ENCODE data around the gene SWT1. TPM values are rescaled to one million over a fixed set of nuclear protein-coding genes. Genes with fewer than 3 reads are reported as not detected.
A peak's percentile ranks its signal among the peaks of the same experiment; 100 is the strongest.

SWT1 gene
- total and polyA plus RNA-seq, 9 of the 15 experiments (the other 6 are each of a cell fraction or from before 2014, with no cell fraction given) = 1.5 to 3.4 (median 2.3) TPM

DNA sequence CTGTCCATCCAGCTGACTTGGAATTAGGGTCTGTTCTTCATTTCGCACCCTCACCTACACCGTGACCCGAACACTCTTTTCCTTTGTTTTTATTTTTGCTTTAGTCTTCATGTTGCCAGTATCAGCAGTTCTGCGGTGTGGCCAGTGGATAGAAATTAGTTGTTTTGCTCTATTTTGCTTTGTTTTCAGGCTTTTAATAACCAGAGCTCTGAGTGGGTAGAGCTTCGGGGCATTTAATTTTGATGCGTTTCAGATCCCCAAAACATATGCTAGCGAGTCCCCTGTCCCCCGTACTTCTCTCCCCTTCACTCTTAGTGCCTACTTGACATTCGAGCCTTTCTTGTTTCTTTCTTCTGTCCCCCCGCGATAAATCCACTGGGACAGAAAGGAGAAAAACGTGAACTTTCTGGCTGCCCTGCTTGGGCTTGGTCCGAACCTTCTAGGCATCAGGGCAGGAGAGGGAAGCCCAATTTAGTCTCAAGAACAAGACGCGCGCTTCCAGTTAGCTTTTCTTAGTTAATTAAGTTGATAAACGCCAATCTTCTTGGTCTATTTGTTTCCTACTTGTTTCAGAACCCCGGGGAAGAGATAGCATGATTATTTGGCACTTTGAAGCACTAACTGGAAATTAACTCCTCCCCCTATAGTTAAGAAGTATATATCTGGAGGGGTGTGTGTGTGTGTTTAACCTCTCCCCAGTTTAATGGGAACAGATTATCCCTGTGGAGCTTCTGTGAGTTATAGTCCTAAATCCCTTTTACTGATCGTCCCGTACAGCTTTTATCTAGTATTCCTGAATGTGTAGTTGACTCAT, 839 bp downstream of the SWT1 start (continued):
- TF ChIP-seq SMAD4 (CRISPR knock-in tag; conservative IDR thresholded peaks at IDR 0.05) (no peak), ZSCAN29 (IDR thresholded peaks at IDR 0.05) (no peak), NR2C2 (CRISPR knock-in tag; IDR thresholded peaks at IDR 0.05) (no peak), NR2C2 (tag; IDR thresholded peaks at IDR 0.05) (no peak), ZFP1 (CRISPR knock-in tag; IDR thresholded peaks at IDR 0.05) (no peak), PML (IDR thresholded peaks at IDR 0.05; ENCODE audit: low read length) (no peak), MLLT1 (IDR thresholded peaks at IDR 0.05) (peak in 1 of 2 experiments; percentile 66; a peak in 1 of 4 replicates), ASH1L (IDR thresholded peaks at IDR 0.05; ENCODE audit: borderline replicate concordance, low read depth, partially characterized antibody) (no peak), ETS2 (tag; IDR thresholded peaks at IDR 0.05; ENCODE audit: borderline replicate concordance, poor library complexity, severe bottlenecking) (no peak)

DNA sequence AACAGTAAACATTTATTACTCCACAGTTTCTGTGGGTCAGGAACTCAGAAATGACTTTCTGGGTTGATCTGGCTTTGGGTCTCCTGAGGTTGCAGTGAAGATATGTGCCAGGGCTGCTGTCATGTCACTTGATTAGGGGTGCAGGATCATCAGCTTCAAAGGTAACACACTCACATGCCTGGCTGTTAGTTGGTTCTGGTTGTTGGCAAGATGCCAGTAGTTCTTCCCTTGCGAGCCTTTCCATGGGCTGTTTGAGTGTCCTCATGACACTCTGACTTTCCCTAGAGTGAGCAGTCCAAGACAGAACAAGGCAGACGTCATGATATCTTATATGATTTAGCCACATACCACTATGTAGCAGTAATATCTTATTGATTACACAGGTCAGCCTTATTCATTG, 1.8 kb downstream of the SWT1 start:
- POLR2A ChIA-PET = interaction anchor here (2.3 kb wide), 1 partner anchor 11 kb away, joined by 12 read pairs; no protein-coding TSS in a partner anchor
- H3K4me3 ChIP-seq = no peak overlapping the region
- H3K27ac ChIP-seq (ENCODE audit: extremely low read depth, low read depth, low read length) = no peak overlapping the region
- no peaks in the 10 kb centered on the region for H3K36me3 ChIP-seq (ENCODE audit: control insufficient read depth, insufficient read depth, low read length)
- no peak overlapping the region for H2AFZ ChIP-seq (ENCODE audit: low read depth, low read length)
- peaks cover 10 to 13% of the 10 kb centered on the region in 2 experiments; a peak in 3 of 5 replicates for H3K4me1 ChIP-seq (replicated peaks in 1 of 2; ENCODE audit: control insufficient read depth in 2 of 2, insufficient read depth in 2 of 2, low read length in 2 of 2)
- WGBS (ENCODE audit: insufficient coverage, low coverage, missing lambda C conversion rate) = 31% methylated on average over 2 of the region's 2 CpGs
- in situ Hi-C loops (cut with MboI) (no loop called here), intact Hi-C loops (cut with micrococcal nuclease) (loop anchor here (5.0 kb wide), 1 partner anchor 401 kb away; no protein-coding TSS in a partner anchor)
- no peak overlapping the region for H3K4me2 ChIP-seq (ENCODE audit: insufficient read depth, low read length)
- no peak overlapping the region for H3K9ac ChIP-seq (ENCODE audit: insufficient read depth in 1 of 2, low read depth in 2 of 2, low read length in 2 of 2)
- FAIRE-seq (no peak), ATAC-seq (no peak), DNase-seq (ENCODE audit: extremely low read depth in 1 of 4, low spot score in 3 of 4) (peak in 1 of 4 experiments; percentile 44)
- peaks cover 33% of the 10 kb centered on the region for H3K79me2 ChIP-seq (ENCODE audit: control insufficient read depth, insufficient read depth, low read length)
- H3K9me3 ChIP-seq (replicated peaks; ENCODE audit: control insufficient read depth, insufficient read depth, low read depth, low read length) = no peaks in the 10 kb centered on the region
- H3K27me3 ChIP-seq (ENCODE audit: control insufficient read depth in 2 of 2, insufficient read depth in 2 of 2, low read length in 2 of 2) = no peaks in the 10 kb centered on the region
- CTCF ChIA-PET (ENCODE audit: low intra/inter-chr PET ratio) = no interaction called here
- no peaks in the 10 kb centered on the region for H4K20me1 ChIP-seq (replicated peaks; ENCODE audit: control insufficient read depth, insufficient read depth, low read length)
- no TSS peak for BruUV-seq (replicated peaks)
- no peaks in the 10 kb centered on the region for H3K9me1 ChIP-seq (ENCODE audit: control insufficient read depth, insufficient read depth, low read length)
- peak; percentile 58 for TF ChIP-seq SMAD1 (IDR thresholded peaks at IDR 0.05; ENCODE audit: low read depth, low read length, partially characterized antibody)
- TF ChIP-seq TAF1 (IDR thresholded peaks at IDR 0.05; ENCODE audit: control insufficient read depth, extremely low read depth, insufficient read depth, low read length, severe bottlenecking) = no peak
- no peak for TF ChIP-seq SIX5 (IDR thresholded peaks at IDR 0.05; ENCODE audit: borderline replicate concordance in 1 of 2, insufficient read depth in 1 of 2, low read depth in 1 of 2, low read length in 2 of 2)
- no peak for TF ChIP-seq PHF8 (IDR thresholded peaks at IDR 0.05; ENCODE audit: borderline replicate concordance, low read length)
- peak; percentile 99 for TF ChIP-seq NFIC (IDR thresholded peaks at IDR 0.05)
- peak; percentile 97 for TF ChIP-seq NFIX (CRISPR knock-in tag; IDR thresholded peaks at IDR 0.05; ENCODE audit: low read depth)
